ENCODE results near the gene PNKP. TPM values are rescaled to one million over a fixed set of nuclear protein-coding genes. Genes with fewer than 3 reads are reported as not detected.

Gene PNKP
- total RNA-seq, 1 experiment from 2014 or later: 130 TPM

DNA sequence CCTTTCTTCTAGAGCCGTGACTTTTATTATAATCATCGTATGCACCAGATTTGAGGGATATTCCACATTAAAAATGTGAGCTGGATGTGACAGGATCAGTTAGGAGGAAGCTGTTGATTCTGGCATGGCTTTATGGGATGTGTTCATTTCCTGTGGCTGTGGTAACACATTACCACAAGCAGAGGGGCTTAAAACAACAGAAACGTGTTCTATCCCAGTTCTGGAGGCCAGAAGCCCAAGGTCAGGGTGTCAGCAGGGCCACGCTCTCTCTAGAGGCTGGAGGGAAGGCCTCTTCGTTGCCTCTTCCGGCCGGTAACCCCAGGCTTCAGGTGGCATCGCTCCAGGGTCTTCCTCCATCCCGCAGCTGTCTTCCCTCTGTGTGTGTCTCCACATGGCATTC is 34.8 kb downstream of the PNKP start:
- no peak overlapping the region for H3K4me3 ChIP-seq (ENCODE audit: low read depth, low read length, poor library complexity, severe bottlenecking)
- TF ChIP-seq, protein P1, sequence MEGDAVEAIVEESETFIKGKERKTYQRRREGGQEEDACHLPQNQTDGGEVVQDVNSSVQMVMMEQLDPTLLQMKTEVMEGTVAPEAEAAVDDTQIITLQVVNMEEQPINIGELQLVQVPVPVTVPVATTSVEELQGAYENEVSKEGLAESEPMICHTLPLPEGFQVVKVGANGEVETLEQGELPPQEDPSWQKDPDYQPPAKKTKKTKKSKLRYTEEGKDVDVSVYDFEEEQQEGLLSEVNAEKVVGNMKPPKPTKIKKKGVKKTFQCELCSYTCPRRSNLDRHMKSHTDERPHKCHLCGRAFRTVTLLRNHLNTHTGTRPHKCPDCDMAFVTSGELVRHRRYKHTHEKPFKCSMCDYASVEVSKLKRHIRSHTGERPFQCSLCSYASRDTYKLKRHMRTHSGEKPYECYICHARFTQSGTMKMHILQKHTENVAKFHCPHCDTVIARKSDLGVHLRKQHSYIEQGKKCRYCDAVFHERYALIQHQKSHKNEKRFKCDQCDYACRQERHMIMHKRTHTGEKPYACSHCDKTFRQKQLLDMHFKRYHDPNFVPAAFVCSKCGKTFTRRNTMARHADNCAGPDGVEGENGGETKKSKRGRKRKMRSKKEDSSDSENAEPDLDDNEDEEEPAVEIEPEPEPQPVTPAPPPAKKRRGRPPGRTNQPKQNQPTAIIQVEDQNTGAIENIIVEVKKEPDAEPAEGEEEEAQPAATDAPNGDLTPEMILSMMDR (conservative IDR thresholded peaks at IDR 0.05; ENCODE audit: low read depth, low read length): no peak
- TF ChIP-seq EZH2 (IDR thresholded peaks at IDR 0.05; ENCODE audit: borderline replicate concordance, low read depth, low read length, poor library complexity, severe bottlenecking): no peak
- H3K4me1 ChIP-seq (ENCODE audit: insufficient read depth, low read length, poor library complexity, severe bottlenecking): no peaks in the 10 kb centered on the region
- peaks cover 65% of the 10 kb centered on the region for H3K36me3 ChIP-seq (ENCODE audit: insufficient read depth, low read length, poor library complexity, severe bottlenecking)
- H3K27me3 ChIP-seq (replicated peaks; ENCODE audit: insufficient read depth, low read depth, low read length, poor library complexity): no peaks in the 10 kb centered on the region
- no peak for DNase-seq (ENCODE audit: low spot score)
- intact Hi-C loops (cut with micrococcal nuclease; ENCODE audit: unreplicated experiment): no loop called here
- no peak overlapping the region for H3K27ac ChIP-seq (ENCODE audit: low read depth, low read length, poor library complexity, severe bottlenecking)
- ChIA-PET CTCF (no interaction called here), POLR2A (ENCODE audit: low non-redundant PET) (no interaction called here)
- BruUV-seq (replicated peaks): no TSS peak
- no peaks in the 10 kb centered on the region for H3K9me3 ChIP-seq (ENCODE audit: low read depth, low read length, poor library complexity, severe bottlenecking)

DNA sequence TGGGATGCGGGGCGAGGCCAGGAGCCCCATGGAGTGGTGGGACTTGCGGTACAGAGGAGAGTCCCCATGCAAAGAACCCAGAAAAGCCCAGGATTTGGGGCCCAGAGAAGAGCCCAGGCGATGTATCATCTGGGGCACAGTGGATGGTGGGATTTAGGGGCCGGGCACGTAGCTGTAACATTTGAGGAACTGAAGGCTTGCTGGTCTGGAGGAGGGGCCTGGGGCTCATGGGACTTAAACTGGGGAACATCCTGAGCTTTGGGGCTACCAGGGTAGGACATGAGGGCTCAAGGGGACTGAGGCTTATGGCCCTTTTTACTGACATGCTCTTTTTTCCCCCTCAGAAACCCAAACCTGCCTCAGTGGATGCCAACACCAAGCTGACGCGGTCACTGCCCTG is 35.8 kb downstream of the PNKP start:
- CTCF ChIA-PET: no interaction called here
- intact Hi-C loops (cut with micrococcal nuclease; ENCODE audit: unreplicated experiment): no loop called here
- POLR2A ChIA-PET (ENCODE audit: low non-redundant PET): no interaction called here
- TF ChIP-seq, protein P1 (conservative IDR thresholded peaks at IDR 0.05; ENCODE audit: low read depth, low read length): no peak
- TF ChIP-seq EZH2 (IDR thresholded peaks at IDR 0.05; ENCODE audit: borderline replicate concordance, low read depth, low read length, poor library complexity, severe bottlenecking): no peak
- H3K9me3 ChIP-seq (ENCODE audit: low read depth, low read length, poor library complexity, severe bottlenecking): no peaks in the 10 kb centered on the region
- no peaks in the 10 kb centered on the region for H3K27me3 ChIP-seq (replicated peaks; ENCODE audit: insufficient read depth, low read depth, low read length, poor library complexity)
- DNase-seq (ENCODE audit: low spot score): no peak
- BruUV-seq (replicated peaks): no TSS peak
- H3K27ac ChIP-seq (ENCODE audit: low read depth, low read length, poor library complexity, severe bottlenecking): no peak overlapping the region
- H3K4me3 ChIP-seq (ENCODE audit: low read depth, low read length, poor library complexity, severe bottlenecking): no peak overlapping the region
- peaks cover 59% of the 10 kb centered on the region for H3K36me3 ChIP-seq (ENCODE audit: insufficient read depth, low read length, poor library complexity, severe bottlenecking)
- no peaks in the 10 kb centered on the region for H3K4me1 ChIP-seq (ENCODE audit: insufficient read depth, low read length, poor library complexity, severe bottlenecking)

DNA sequence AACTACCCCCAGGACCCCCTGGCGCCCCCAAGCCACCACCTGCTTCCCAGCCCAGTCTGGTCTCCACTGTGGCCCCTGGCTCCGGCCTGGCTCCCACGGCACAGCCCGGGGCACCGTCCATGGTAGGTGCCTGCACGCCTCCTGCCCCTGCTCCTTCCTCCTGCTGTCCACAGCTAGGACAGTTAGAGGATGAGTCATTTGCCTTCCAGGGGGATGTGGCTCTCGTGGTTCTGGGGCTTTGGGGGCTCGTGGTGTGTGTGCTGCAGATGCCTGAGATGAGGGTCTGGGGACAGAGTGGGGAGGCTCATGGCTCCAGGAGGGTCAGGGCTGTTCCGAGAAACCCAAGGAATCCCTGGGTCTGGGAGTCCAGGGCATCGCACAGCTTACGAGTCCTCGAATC is 36.6 kb downstream of the PNKP start:
- H3K36me3 ChIP-seq (ENCODE audit: insufficient read depth, low read length, poor library complexity, severe bottlenecking): peaks cover 52% of the 10 kb centered on the region
- TF ChIP-seq EZH2 (IDR thresholded peaks at IDR 0.05; ENCODE audit: borderline replicate concordance, low read depth, low read length, poor library complexity, severe bottlenecking): no peak
- TF ChIP-seq, protein P1 (conservative IDR thresholded peaks at IDR 0.05; ENCODE audit: low read depth, low read length): no peak
- H3K9me3 ChIP-seq (ENCODE audit: low read depth, low read length, poor library complexity, severe bottlenecking): no peaks in the 10 kb centered on the region
- no peaks in the 10 kb centered on the region for H3K4me1 ChIP-seq (ENCODE audit: insufficient read depth, low read length, poor library complexity, severe bottlenecking)
- BruUV-seq (replicated peaks): no TSS peak
- no peak for DNase-seq (ENCODE audit: low spot score)
- no peaks in the 10 kb centered on the region for H3K27me3 ChIP-seq (replicated peaks; ENCODE audit: insufficient read depth, low read depth, low read length, poor library complexity)
- H3K27ac ChIP-seq (ENCODE audit: low read depth, low read length, poor library complexity, severe bottlenecking): no peak overlapping the region
- H3K4me3 ChIP-seq (ENCODE audit: low read depth, low read length, poor library complexity, severe bottlenecking): no peak overlapping the region
- ChIA-PET CTCF (no interaction called here), POLR2A (ENCODE audit: low non-redundant PET) (no interaction called here)
- intact Hi-C loops (cut with micrococcal nuclease; ENCODE audit: unreplicated experiment): no loop called here
